IMR-90 (cell line): ENCODE results near the gene PTPRN2. TPM values are rescaled to one million over a fixed set of nuclear protein-coding genes. Genes with fewer than 3 reads are reported as not detected.

Experiments
- ATAC-seq: fragments of 200-7000 bp; cut with Tn5 transposase; 2 replicates; pipeline ENCODE4 v1.9.1; 2020; ENCODE audit warnings: low read depth, mild to moderate bottlenecking, moderate library complexity
- BruUV-seq: library from RNA; stranded (reverse); fragments of 400-500 nt; replicated peaks from 2 replicates; lab custom pipeline; 2021; lab: Mats Ljungman, UMichigan
- CTCF ChIA-PET: fragments of 300-600 bp; formaldehyde crosslinking; extraction: SDS; loops from one replicate; lab custom pipeline; 2021; ENCODE audit warnings: antibody characterized with exemption; lab: Yijun Ruan, JAX
- POLR2A ChIA-PET: fragments of 300-600 bp; sonication (Branson Sonifier 250); formaldehyde crosslinking; loops from one replicate; lab custom pipeline; 2022; ENCODE audit warnings: antibody characterized with exemption; ENCODE audit not compliant: unreplicated experiment; lab: Charles Lee
- DNase-seq: peaks from one replicate; pipeline ENCODE4 v3.0.0; 2013
- H2AFZ ChIP-seq: replicated peaks from 2 replicates; pipeline ENCODE3; 2013; ENCODE audit warnings: low read length, mild to moderate bottlenecking; ENCODE audit not compliant: poor library complexity
- H2AK5ac ChIP-seq: 2 replicates; pipeline ENCODE4 v1.6.1; 2013; ENCODE audit warnings: low read depth, low read length, inconsistent platforms
- H2AK9ac ChIP-seq: replicated peaks from 2 replicates; pipeline ENCODE3; 2013; ENCODE audit warnings: mild to moderate bottlenecking, low read depth, low read length, moderate library complexity; ENCODE audit not compliant: poor library complexity
- H2BK120ac ChIP-seq: 2 replicates; pipeline ENCODE4 v1.6.1; 2013; ENCODE audit warnings: low read depth, low read length, inconsistent platforms
- H2BK15ac ChIP-seq: 3 replicates; pipeline ENCODE4 v1.6.1; 2013; ENCODE audit warnings: low read depth, low read length, inconsistent platforms
- H2BK20ac ChIP-seq: 2 replicates; pipeline ENCODE4 v1.6.1; 2013; ENCODE audit warnings: low read depth, mild to moderate bottlenecking, inconsistent platforms, low read length, moderate library complexity
- H2BK5ac ChIP-seq: 2 replicates; pipeline ENCODE4 v1.6.1; 2013; ENCODE audit warnings: mild to moderate bottlenecking, low read depth, low read length, inconsistent platforms; ENCODE audit not compliant: poor library complexity, severe bottlenecking
- H3K14ac ChIP-seq: replicated peaks from 2 replicates; pipeline ENCODE4 v1.6.1; 2013; ENCODE audit warnings: low read depth, low read length, inconsistent platforms
- H3K18ac ChIP-seq: 2 replicates; pipeline ENCODE4 v1.6.1; 2013; ENCODE audit warnings: low read depth, low read length, control low read depth
- H3K23ac ChIP-seq: 2 replicates; pipeline ENCODE4 v1.6.1; 2013; ENCODE audit warnings: low read depth, low read length, inconsistent platforms
- H3K27ac ChIP-seq: 2 replicates; pipeline ENCODE4 v1.5.1; 2013; ENCODE audit warnings: mild to moderate bottlenecking, control low read depth, low read length; ENCODE audit not compliant: insufficient read depth
- H3K27me3 ChIP-seq: 2 replicates; pipeline ENCODE4 v1.6.1; 2013; ENCODE audit warnings: low read length; ENCODE audit not compliant: control insufficient read depth, insufficient read depth
- H3K36me3 ChIP-seq: 2 replicates; pipeline ENCODE4 v1.6.1; 2013; ENCODE audit warnings: low read length, mixed read lengths; ENCODE audit not compliant: control insufficient read depth, insufficient read depth
- H3K4ac ChIP-seq: 2 replicates; pipeline ENCODE4 v1.6.1; 2013; ENCODE audit warnings: low read depth, low read length, inconsistent platforms
- H3K4me1 ChIP-seq: 2 replicates; pipeline ENCODE4 v1.6.1; 2013; ENCODE audit warnings: low read length, mixed read lengths; ENCODE audit not compliant: control insufficient read depth, insufficient read depth
- H3K4me2 ChIP-seq: 2 replicates; pipeline ENCODE4 v1.6.1; 2013; ENCODE audit warnings: low read depth, mild to moderate bottlenecking, control low read depth, low read length, moderate library complexity
- H3K4me3 ChIP-seq: 2 replicates; pipeline ENCODE4 v1.5.1; 2013; ENCODE audit warnings: low read depth, mild to moderate bottlenecking, control low read depth, low read length, moderate library complexity; ENCODE audit not compliant: insufficient read depth
- H3K56ac ChIP-seq: 2 replicates; pipeline ENCODE4 v1.6.1; 2013; ENCODE audit warnings: low read length, inconsistent platforms; ENCODE audit not compliant: insufficient read depth; ENCODE audit errors: extremely low read depth
- H3K79me1 ChIP-seq, 2 experiments: 2 replicates each; pipeline ENCODE4 v1.6.1; 2013; ENCODE audit warnings: low read length in 2 of 2, inconsistent platforms in 1 of 2, low read depth in 1 of 2
- H3K9ac ChIP-seq: 2 replicates; pipeline ENCODE4 v1.6.1; 2013; ENCODE audit warnings: low read depth, low read length, control low read depth
- H3K9me1 ChIP-seq: 2 replicates; pipeline ENCODE4 v1.6.1; 2013; ENCODE audit warnings: low read length, inconsistent platforms; ENCODE audit not compliant: insufficient read depth
- H3K9me3 ChIP-seq: 2 replicates; pipeline ENCODE4 v1.6.1; 2013; ENCODE audit warnings: low read length; ENCODE audit not compliant: control insufficient read depth, insufficient read depth
- H4K20me1 ChIP-seq: 2 replicates; pipeline ENCODE4 v1.6.1; 2013; ENCODE audit warnings: low read length, inconsistent platforms; ENCODE audit not compliant: insufficient read depth
- H4K5ac ChIP-seq: 2 replicates; pipeline ENCODE4 v1.6.1; 2013; ENCODE audit warnings: mild to moderate bottlenecking, low read depth, low read length, control low read depth
- H4K8ac ChIP-seq, 2 experiments: 2 replicates each; pipeline ENCODE4 v1.6.1; 2013; ENCODE audit warnings: low read depth in 2 of 2, low read length in 2 of 2, control low read depth in 1 of 2, inconsistent platforms in 1 of 2
- H4K91ac ChIP-seq: 2 replicates; pipeline ENCODE4 v1.6.1; 2013; ENCODE audit warnings: low read depth, low read length, inconsistent platforms; ENCODE audit not compliant: insufficient read depth
- CEBPB ChIP-seq: IDR thresholded peaks from 2 replicates; pipeline ENCODE4 v1.6.1; 2012; ENCODE audit warnings: low read depth, low read length, improper control_type of control experiment
- CHD1 ChIP-seq: IDR thresholded peaks from 2 replicates; pipeline ENCODE4 v1.6.1; 2012; ENCODE audit warnings: low read depth, low read length, improper control_type of control experiment
- FOS ChIP-seq: fragments of 150-350 bp; IDR thresholded peaks from 2 replicates; pipeline ENCODE4 v1.6.1; 2016; ENCODE audit warnings: low read depth, low read length
- MAFK ChIP-seq: IDR thresholded peaks from 2 replicates; pipeline ENCODE4 v1.6.1; 2012; ENCODE audit warnings: low read depth, low read length, improper control_type of control experiment
- MXI1 ChIP-seq: IDR thresholded peaks from 2 replicates; pipeline ENCODE4 v1.6.1; 2012; ENCODE audit warnings: low read depth, mild to moderate bottlenecking, low read length, moderate library complexity, borderline replicate concordance
- NFE2L2 ChIP-seq: fragments of 150-350 bp; IDR thresholded peaks from 2 replicates; pipeline ENCODE4 v1.6.1; 2016; ENCODE audit warnings: low read depth, mild to moderate bottlenecking, low read length
- RAD21 ChIP-seq: IDR thresholded peaks from 2 replicates; pipeline ENCODE4 v1.6.1; 2012; ENCODE audit warnings: low read length, improper control_type of control experiment
- RCOR1 ChIP-seq: IDR thresholded peaks from 2 replicates; pipeline ENCODE4 v1.6.1; 2012; ENCODE audit warnings: mild to moderate bottlenecking, low read length, improper control_type of control experiment; ENCODE audit not compliant: insufficient replicate concordance
- USF2 ChIP-seq: fragments of 150-350 bp; IDR thresholded peaks from 2 replicates; pipeline ENCODE4 v1.6.1; 2017; ENCODE audit warnings: mild to moderate bottlenecking, antibody characterized with exemption, low read length, low read depth
- WGBS, 2 experiments: methylation state at CpG; one replicate each; pipeline versions ENCODE4 v1.1.5 to v1.1.7; 2013; ENCODE audit warnings: missing lambda C conversion rate in 2 of 2; ENCODE audit not compliant: insufficient read length in 1 of 2; ENCODE audit errors: extremely low coverage in 2 of 2; 5-methylcytosine and 5-hydroxymethylcytosine counted together
- dilution Hi-C: fragments of 300-500 bp; cut with HindIII; formaldehyde crosslinking; loops from one replicate; pipeline ENCODE4 v1.14.3; 2018; ENCODE audit warnings: low sequenced_read_pairs; ENCODE audit not compliant: unreplicated experiment
- in situ Hi-C: fragments of 300-500 bp; cut with MboI; formaldehyde crosslinking; loops from 3 replicates; pipeline ENCODE4 v1.14.3; 2019; ENCODE audit warnings: low sequenced_read_pairs, inconsistent platforms, mixed read lengths
- intact Hi-C: fragments of 100-400 bp; cut with micrococcal nuclease; formaldehyde crosslinking; loops from 2 replicates; pipeline ENCODE4 v1.10.0; 2022
- polyA plus RNA-seq, 3 experiments: library from polyadenylated mRNA; depleted of rRNA; stranded (reverse); fragments of >200 nt; gene quantifications; 2 replicates each; pipeline ENCODE4 v1.2.3, GENCODE V29; 2012; ENCODE audit warnings: low replicate concordance in 1 of 3
- total RNA-seq: library from RNA; depleted of rRNA; stranded (reverse); fragments of >200 nt; gene quantifications from 2 replicates; pipeline ENCODE4 v1.2.3, GENCODE V29; 2012
- TF ChIP-seq, protein P1 (sequence below): fragments of 150-350 bp; IDR thresholded peaks from 2 replicates; pipeline ENCODE4 v1.6.1; 2016; ENCODE audit warnings: low read depth, mild to moderate bottlenecking, low read length, moderate library complexity, borderline replicate concordance

The PTPRN2 gene
- total and polyA plus RNA-seq, 2 of the 4 experiments (the other 2 are of a cell fraction) = 0.03 TPM; not detected in 1

DNA sequence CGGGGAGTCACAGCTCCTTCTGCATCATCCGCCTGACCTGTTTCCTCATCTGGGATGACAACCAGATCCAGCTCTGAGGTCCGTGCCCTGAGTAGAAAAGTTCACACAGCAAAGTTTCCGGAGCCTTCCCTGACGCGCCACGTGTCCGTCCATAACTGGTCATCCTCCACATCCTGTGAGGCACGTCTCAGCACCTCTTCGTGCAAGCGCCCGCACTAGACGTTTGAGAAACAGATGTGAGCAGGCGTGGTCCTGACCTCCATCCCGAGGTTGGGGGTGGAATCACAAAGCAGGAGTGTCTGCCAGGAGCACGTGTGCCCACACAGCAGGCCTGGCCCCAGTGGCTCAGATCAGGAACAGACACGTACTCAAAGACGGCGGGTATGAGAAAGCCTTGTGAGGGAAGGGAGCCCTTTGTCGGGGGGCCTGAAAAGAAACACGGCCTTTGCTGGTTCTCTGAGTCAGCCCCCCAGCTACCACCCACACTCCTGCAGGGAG, 730.0 kb downstream of the PTPRN2 start:
- Histone ChIP-seq H4K8ac (no peak overlapping the region), H3K14ac (no peak overlapping the region), H3K79me1 (no peaks in the 10 kb centered on the region), H3K4me2 (no peak overlapping the region), H3K9me1 (no peaks in the 10 kb centered on the region), H3K4me1 (no peaks in the 10 kb centered on the region), H3K56ac (no peak overlapping the region), H4K20me1 (no peaks in the 10 kb centered on the region), H3K36me3 (no peaks in the 10 kb centered on the region), H3K4me3 (no peak overlapping the region), H2AK5ac (no peak overlapping the region), H3K23ac (no peak overlapping the region), H2AFZ (no peak overlapping the region), H2BK20ac (no peak overlapping the region), H3K9ac (no peak overlapping the region), H4K91ac (no peak overlapping the region), H2BK15ac (no peak overlapping the region), H2AK9ac (no peak overlapping the region), H4K5ac (no peak overlapping the region), H2BK5ac (no peak overlapping the region), H2BK120ac (no peak overlapping the region), H3K4ac (no peak overlapping the region), H3K18ac (no peak overlapping the region), H3K27me3 (no peaks in the 10 kb centered on the region), H3K27ac (no peak overlapping the region), H3K9me3 (peaks cover 44% of the 10 kb centered on the region)
- DNase-seq (no peak), ATAC-seq (no peak)
- ChIA-PET CTCF (no interaction called here), POLR2A (no interaction called here)
- dilution Hi-C loops = no loop called here
- in situ Hi-C loops = no loop called here
- 41% methylated on average over 4 of the region's 21 CpGs; no CpG with 5 or more reads in 1 of the 2 experiments for WGBS, 2 experiments
- no peak for TF ChIP-seq CHD1
- TF ChIP-seq MXI1 = no peak
- TF ChIP-seq FOS = no peak
- TF ChIP-seq MAFK = no peak
- no peak for TF ChIP-seq RAD21
- TF ChIP-seq CEBPB = no peak
- no peak for TF ChIP-seq USF2
- no peak for TF ChIP-seq NFE2L2
- no peak for TF ChIP-seq RCOR1
- TF ChIP-seq, protein P1, sequence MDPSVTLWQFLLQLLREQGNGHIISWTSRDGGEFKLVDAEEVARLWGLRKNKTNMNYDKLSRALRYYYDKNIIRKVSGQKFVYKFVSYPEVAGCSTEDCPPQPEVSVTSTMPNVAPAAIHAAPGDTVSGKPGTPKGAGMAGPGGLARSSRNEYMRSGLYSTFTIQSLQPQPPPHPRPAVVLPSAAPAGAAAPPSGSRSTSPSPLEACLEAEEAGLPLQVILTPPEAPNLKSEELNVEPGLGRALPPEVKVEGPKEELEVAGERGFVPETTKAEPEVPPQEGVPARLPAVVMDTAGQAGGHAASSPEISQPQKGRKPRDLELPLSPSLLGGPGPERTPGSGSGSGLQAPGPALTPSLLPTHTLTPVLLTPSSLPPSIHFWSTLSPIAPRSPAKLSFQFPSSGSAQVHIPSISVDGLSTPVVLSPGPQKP = no peak
- intact Hi-C loops = no loop called here
- BruUV-seq = no TSS peak
